Neural progenitor cell (in vitro differentiated cells): ENCODE measurements around the gene SSUH2. TPM values are rescaled to one million over a fixed set of nuclear protein-coding genes. Genes with fewer than 3 reads are reported as not detected.

ENCODE experiments used
- DNase-seq: peaks from one replicate; pipeline ENCODE4 v3.0.0-alpha.2; 2016; ENCODE audit warnings: low spot score
- H2AFZ ChIP-seq: fragments of 200-600 bp; sonication (generic); replicated peaks from 2 replicates; pipeline ENCODE4 v1.6.1; 2016; ENCODE audit warnings: antibody characterized with exemption
- H3F3A ChIP-seq: fragments of 200-600 bp; sonication (generic); 2 replicates; pipeline ENCODE4 v1.6.1; 2016; ENCODE audit warnings: antibody characterized with exemption, low read depth
- H3K27ac ChIP-seq: fragments of 200-600 bp; sonication (generic); 2 replicates; pipeline ENCODE4 v1.5.1; 2016; ENCODE audit warnings: mild to moderate bottlenecking
- H3K27me3 ChIP-seq: fragments of 200-600 bp; sonication (generic); 2 replicates; pipeline ENCODE4 v1.6.1; 2016; ENCODE audit warnings: mild to moderate bottlenecking, moderate library complexity
- H3K36me3 ChIP-seq: fragments of 200-600 bp; sonication (generic); 2 replicates; pipeline ENCODE4 v1.5.1; 2016
- H3K4me1 ChIP-seq: fragments of 200-600 bp; sonication (generic); 2 replicates; pipeline ENCODE4 v1.6.1; 2016; ENCODE audit warnings: mixed run types
- H3K4me2 ChIP-seq: fragments of 200-600 bp; sonication (generic); 2 replicates; pipeline ENCODE4 v1.6.1; 2016
- H3K4me3 ChIP-seq: fragments of 200-600 bp; sonication (generic); 2 replicates; pipeline ENCODE4 v1.5.1; 2016
- H3K79me2 ChIP-seq: fragments of 200-600 bp; sonication (generic); 2 replicates; pipeline ENCODE4 v1.6.1; 2016; ENCODE audit warnings: low read depth
- H3K9ac ChIP-seq: fragments of 200-600 bp; sonication (generic); 2 replicates; pipeline ENCODE4 v1.6.1; 2016
- H3K9me3 ChIP-seq: fragments of 200-600 bp; sonication (generic); 2 replicates; pipeline ENCODE4 v1.5.1; 2016; ENCODE audit warnings: low read depth
- H4K20me1 ChIP-seq: fragments of 200-600 bp; sonication (generic); 2 replicates; pipeline ENCODE4 v1.6.1; 2016; ENCODE audit warnings: low read depth
- H3K27ac Mint-ChIP-seq: 3 replicates; pipeline ENCODE4 v1.8.0; 2021; ENCODE audit warnings: mixed read lengths
- H3K27me3 Mint-ChIP-seq: 2 replicates; pipeline ENCODE4 v1.8.0; 2022; ENCODE audit warnings: low read depth, mild to moderate bottlenecking, inconsistent platforms, moderate library complexity, mixed read lengths; ENCODE audit not compliant: insufficient read depth
- H3K36me3 Mint-ChIP-seq: 3 replicates; pipeline ENCODE4 v1.8.0; 2021; ENCODE audit warnings: mixed read lengths
- H3K4me1 Mint-ChIP-seq: 3 replicates; pipeline ENCODE4 v1.8.0; 2021; ENCODE audit warnings: mixed read lengths
- H3K4me3 Mint-ChIP-seq: 3 replicates; pipeline ENCODE4 v1.8.0; 2021; ENCODE audit warnings: mild to moderate bottlenecking, moderate library complexity, mixed read lengths
- H3K9me3 Mint-ChIP-seq: 3 replicates; pipeline ENCODE4 v1.8.0; 2020; ENCODE audit warnings: mixed read lengths
- EZH2 ChIP-seq: fragments of 200-600 bp; sonication (generic); IDR thresholded peaks from 2 replicates; pipeline ENCODE4 v1.6.1; 2017; ENCODE audit warnings: antibody characterized with exemption, mild to moderate bottlenecking, moderate library complexity
- EZH2phosphoT487 ChIP-seq: fragments of 200-600 bp; sonication (generic); IDR thresholded peaks from 2 replicates; pipeline ENCODE4 v1.6.1; 2017; ENCODE audit warnings: antibody characterized with exemption
- total RNA-seq: library from RNA; depleted of rRNA; stranded (reverse); fragments of >200 nt; gene quantifications from 2 replicates; pipeline ENCODE4 v1.2.3, GENCODE V29; 2015; ENCODE audit warnings: low replicate concordance
- TF ChIP-seq, protein P1 (sequence below): fragments of 200-600 bp; sonication (generic); IDR thresholded peaks from 2 replicates; pipeline ENCODE4 v1.5.1; 2017; ENCODE audit warnings: antibody characterized with exemption, mild to moderate bottlenecking

SSUH2 gene
- total RNA-seq, 1 donor from 2014 or later = 0.37 TPM

GRCh38 chr3:8604006-8604405, 40.6 kb downstream of the SSUH2 start:
- Histone ChIP-seq H3K4me2 (no peak overlapping the region), H3F3A (no peaks in the 10 kb centered on the region), H3K9ac (no peak overlapping the region), H4K20me1 (no peaks in the 10 kb centered on the region), H3K27me3 (no peaks in the 10 kb centered on the region), H3K27ac (no peak overlapping the region), H2AFZ (no peak overlapping the region), H3K4me3 (no peak overlapping the region), H3K79me2 (no peaks in the 10 kb centered on the region), H3K4me1 (peaks cover 7% of the 10 kb centered on the region), H3K36me3 (no peaks in the 10 kb centered on the region), H3K9me3 (no peaks in the 10 kb centered on the region)
- Mint-ChIP-seq H3K36me3 (no peaks in the 10 kb centered on the region), H3K27me3 (peaks cover 9% of the 10 kb centered on the region), H3K27ac (no peak overlapping the region), H3K4me1 (peaks cover 29% of the 10 kb centered on the region), H3K9me3 (peaks cover 2% of the 10 kb centered on the region), H3K4me3 (no peak overlapping the region)
- TF ChIP-seq EZH2 (no peak), EZH2phosphoT487 (no peak)
- TF ChIP-seq, protein P1, sequence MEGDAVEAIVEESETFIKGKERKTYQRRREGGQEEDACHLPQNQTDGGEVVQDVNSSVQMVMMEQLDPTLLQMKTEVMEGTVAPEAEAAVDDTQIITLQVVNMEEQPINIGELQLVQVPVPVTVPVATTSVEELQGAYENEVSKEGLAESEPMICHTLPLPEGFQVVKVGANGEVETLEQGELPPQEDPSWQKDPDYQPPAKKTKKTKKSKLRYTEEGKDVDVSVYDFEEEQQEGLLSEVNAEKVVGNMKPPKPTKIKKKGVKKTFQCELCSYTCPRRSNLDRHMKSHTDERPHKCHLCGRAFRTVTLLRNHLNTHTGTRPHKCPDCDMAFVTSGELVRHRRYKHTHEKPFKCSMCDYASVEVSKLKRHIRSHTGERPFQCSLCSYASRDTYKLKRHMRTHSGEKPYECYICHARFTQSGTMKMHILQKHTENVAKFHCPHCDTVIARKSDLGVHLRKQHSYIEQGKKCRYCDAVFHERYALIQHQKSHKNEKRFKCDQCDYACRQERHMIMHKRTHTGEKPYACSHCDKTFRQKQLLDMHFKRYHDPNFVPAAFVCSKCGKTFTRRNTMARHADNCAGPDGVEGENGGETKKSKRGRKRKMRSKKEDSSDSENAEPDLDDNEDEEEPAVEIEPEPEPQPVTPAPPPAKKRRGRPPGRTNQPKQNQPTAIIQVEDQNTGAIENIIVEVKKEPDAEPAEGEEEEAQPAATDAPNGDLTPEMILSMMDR = no peak
- no peak for DNase-seq

GRCh38 chr3:8603115-8603710, 41.4 kb downstream of the SSUH2 start:
- Histone ChIP-seq H3F3A (no peaks in the 10 kb centered on the region), H3K27ac (no peak overlapping the region), H3K36me3 (no peaks in the 10 kb centered on the region), H3K79me2 (no peaks in the 10 kb centered on the region), H3K9ac (no peak overlapping the region), H3K4me3 (no peak overlapping the region), H3K4me1 (peaks cover 4% of the 10 kb centered on the region), H3K27me3 (no peaks in the 10 kb centered on the region), H3K4me2 (no peak overlapping the region), H3K9me3 (no peaks in the 10 kb centered on the region), H2AFZ (no peak overlapping the region), H4K20me1 (no peaks in the 10 kb centered on the region)
- H3K27ac Mint-ChIP-seq = no peak overlapping the region
- no peak overlapping the region for H3K4me3 Mint-ChIP-seq
- H3K4me1 Mint-ChIP-seq = peaks cover 22% of the 10 kb centered on the region
- H3K27me3 Mint-ChIP-seq = peaks cover 7% of the 10 kb centered on the region
- H3K36me3 Mint-ChIP-seq = no peaks in the 10 kb centered on the region
- H3K9me3 Mint-ChIP-seq = peaks cover 2% of the 10 kb centered on the region
- TF ChIP-seq, protein P1 = no peak
- no peak for TF ChIP-seq EZH2phosphoT487
- DNase-seq = no peak

GRCh38 chr3:8600457-8600856, 44.1 kb downstream of the SSUH2 start:
- Mint-ChIP-seq H3K27ac (no peak overlapping the region), H3K27me3 (peaks cover 2% of the 10 kb centered on the region), H3K4me1 (no peaks in the 10 kb centered on the region), H3K4me3 (no peak overlapping the region), H3K9me3 (peaks cover 2% of the 10 kb centered on the region), H3K36me3 (no peaks in the 10 kb centered on the region)
- H3K36me3 ChIP-seq = no peaks in the 10 kb centered on the region
- no peaks in the 10 kb centered on the region for H3K9me3 ChIP-seq
- no peak overlapping the region for H2AFZ ChIP-seq
- no peaks in the 10 kb centered on the region for H3K4me1 ChIP-seq
- no peaks in the 10 kb centered on the region for H3K79me2 ChIP-seq
- no peak overlapping the region for H3K27ac ChIP-seq
- no peak overlapping the region for H3K4me3 ChIP-seq
- no peaks in the 10 kb centered on the region for H3K27me3 ChIP-seq
- H4K20me1 ChIP-seq = no peaks in the 10 kb centered on the region
- DNase-seq = no peak
- H3K9ac ChIP-seq = no peak overlapping the region
- H3F3A ChIP-seq = no peaks in the 10 kb centered on the region
- TF ChIP-seq EZH2 = no peak
- no peak overlapping the region for H3K4me2 ChIP-seq

GRCh38 chr3:8599146-8599545, 45.5 kb downstream of the SSUH2 start:
- Histone ChIP-seq H3K4me3 (no peak overlapping the region), H3K4me1 (no peaks in the 10 kb centered on the region), H3K79me2 (no peaks in the 10 kb centered on the region), H3K27me3 (no peaks in the 10 kb centered on the region), H2AFZ (no peak overlapping the region), H4K20me1 (no peaks in the 10 kb centered on the region), H3K9ac (no peak overlapping the region), H3K9me3 (no peaks in the 10 kb centered on the region), H3K4me2 (no peak overlapping the region), H3K36me3 (no peaks in the 10 kb centered on the region), H3F3A (no peaks in the 10 kb centered on the region), H3K27ac (no peak overlapping the region)
- Mint-ChIP-seq H3K4me3 (no peak overlapping the region), H3K27me3 (no peaks in the 10 kb centered on the region), H3K9me3 (peaks cover 2% of the 10 kb centered on the region), H3K27ac (no peak overlapping the region), H3K36me3 (no peaks in the 10 kb centered on the region), H3K4me1 (no peaks in the 10 kb centered on the region)
- no peak for DNase-seq
- no peak for TF ChIP-seq EZH2
- no peak for TF ChIP-seq EZH2phosphoT487
- TF ChIP-seq, protein P1 = no peak
